ENCODE results near the gene MYH13.
A peak's percentile ranks its signal among the peaks of the same experiment; 100 is the strongest.
"Not testable (repeated sequence)": the region's sequence is repeated elsewhere in the genome, so short reads cannot be mapped to it uniquely, and the experiment has no call there.

Gene MYH13

DNA sequence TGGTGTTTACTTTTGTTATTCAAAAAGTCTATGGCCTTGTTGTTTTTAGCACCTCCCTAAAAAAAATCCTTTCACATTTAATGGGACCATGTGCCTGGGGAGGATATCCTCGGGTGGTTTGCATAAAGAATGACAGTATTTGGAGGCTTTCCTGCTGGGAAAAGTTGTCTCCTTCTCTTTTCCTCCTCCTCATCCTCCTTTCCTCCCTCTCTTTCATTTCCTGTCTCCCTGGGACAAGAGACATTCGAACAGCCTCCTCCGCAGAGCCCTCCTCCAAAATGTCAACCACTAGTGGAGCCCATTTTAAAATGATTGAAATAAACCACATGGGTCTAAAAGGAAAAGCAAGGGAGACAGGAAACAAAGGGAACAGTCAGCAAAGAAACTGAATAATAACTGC lies 67.4 kb downstream of the MYH13 start:
- DNase-seq: no peak

DNA sequence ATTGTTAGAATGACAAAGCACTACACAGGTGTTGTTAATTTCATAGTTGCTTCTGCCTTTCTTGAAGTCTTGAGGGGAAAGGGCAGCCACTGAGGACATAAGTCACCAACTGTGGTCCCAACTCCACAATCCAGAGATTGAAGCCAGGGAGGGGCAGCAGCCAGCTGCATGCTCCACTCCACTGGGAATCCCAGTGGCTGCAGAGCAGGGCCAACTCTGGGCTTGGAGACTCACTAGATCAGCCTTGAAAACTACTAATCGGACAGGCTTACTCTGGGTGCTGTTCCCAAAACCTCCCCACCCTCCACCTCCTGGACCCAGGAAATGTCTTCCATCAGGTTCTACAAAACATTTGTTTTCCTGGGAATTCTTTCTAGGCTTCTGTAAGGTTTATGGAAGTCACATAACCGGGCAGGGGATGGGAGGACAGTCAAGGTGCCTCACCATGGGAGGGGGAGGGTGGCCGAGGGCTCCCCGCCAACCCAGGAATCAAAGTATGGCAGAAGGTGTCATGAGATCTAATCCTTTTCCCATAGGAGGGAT lies 68.0 kb downstream of the MYH13 start:
- DNase-seq: no peak

DNA sequence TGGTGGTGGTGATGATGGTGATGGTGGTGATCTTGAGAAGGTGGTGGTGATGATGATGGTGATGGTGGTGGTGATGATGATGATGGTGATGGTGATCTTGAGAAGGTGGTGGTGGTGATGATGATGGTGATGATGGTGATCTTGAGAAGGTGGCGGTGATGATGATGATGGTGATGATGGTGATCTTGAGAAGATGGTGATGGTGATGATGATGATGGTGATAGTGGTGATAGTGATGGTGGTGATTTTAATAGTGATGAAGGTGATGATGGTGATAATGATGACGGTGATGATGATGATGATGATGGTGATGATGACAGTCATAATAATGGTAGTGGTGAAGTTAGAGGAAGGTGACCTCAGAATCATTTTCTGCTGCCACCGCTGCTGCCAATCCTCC lies 75.1 kb downstream of the MYH13 start:
- DNase-seq: no peak

DNA sequence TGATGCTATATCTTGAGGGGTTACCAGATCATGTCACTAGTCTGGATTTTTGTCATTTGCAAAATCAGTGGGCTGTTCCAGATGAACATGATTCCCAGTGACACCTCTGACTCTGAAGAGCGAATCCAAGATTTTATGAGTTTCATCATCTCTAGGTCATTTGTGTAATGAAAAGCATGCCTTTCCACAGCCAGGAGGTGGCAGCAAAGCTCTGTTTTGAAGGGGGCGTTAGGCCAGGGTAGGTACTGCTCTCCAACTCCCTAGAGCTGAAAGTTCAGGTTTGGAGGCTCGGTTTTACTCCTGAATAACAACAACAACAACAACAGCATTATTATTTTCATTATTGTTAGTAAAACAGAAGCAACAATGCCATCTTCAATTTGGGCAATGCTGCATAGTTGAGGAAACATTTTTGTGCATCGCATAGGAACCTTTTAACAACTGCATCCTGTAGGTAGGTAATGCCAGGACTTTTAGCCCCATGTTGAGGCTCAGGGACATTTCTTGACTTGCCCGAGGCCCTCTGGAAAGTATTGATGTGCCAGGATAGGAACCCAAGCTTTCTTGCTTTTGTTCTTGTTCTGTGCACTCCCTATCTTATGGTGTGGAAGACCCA lies 77.0 kb downstream of the MYH13 start:
- DNase-seq: peak in 31 of 58 donors; percentile 2 to 50 (median 18)

DNA sequence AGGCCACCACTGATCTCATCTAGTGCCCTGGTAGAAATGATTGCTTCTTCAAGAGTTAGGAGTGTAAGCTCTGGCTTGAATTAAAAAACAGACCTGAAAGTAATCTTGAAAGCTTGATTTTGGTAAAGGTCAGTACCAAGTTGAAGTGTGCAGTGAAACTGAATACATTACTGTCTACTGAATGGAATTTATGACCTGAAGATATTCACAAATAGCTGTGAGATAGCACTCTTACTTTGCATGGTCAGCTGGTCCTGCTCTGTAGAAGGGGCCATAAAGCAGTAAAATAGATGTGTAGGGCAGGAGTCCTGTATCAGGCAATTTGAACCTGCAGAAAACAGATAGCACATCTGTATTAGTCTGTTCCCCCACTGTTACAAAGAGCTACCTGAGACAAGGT lies 78.6 kb downstream of the MYH13 start:
- no peak for DNase-seq

DNA sequence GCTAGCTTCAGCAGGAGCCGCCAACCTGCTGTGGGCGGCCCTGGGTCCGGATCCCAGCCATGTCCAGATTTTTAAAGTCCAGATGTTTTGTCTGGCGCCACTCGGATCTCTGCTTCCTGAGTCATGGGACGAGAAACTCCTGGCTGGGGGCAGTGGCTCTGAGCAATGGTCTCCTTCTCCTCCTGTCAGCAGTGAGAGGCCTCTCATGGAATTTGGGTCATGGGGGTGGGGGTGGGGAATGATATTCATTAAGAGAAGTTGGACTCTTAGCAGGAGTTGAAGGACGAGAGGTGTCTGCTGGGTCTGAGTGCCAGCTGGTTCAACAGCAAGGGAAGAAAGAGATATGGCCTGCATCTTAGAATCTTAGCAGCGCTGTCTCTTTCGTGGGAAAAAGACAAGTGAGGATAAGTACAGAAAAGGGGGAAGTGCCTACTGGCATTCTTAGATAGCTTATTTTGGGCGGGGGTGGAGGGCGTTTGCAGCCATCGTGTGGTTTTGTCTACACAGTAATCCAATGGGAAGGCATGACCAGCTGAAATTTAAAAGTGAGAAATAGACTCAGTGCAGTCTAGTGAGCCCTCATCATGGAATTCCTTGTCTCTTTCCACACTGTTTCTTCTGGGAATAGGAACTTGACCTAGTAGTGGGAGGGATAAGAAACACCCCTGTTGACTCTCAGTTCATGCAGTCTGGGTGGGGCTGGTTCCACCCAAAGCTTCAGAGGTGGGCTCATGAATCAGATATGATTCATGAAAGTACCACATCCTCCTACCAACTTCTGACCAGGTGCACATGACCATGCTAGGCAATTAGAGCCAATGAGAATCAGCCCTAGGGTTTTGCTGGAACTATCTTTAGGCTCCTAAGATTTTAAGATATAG lies 80.5 kb downstream of the MYH13 start:
- no peak for DNase-seq

DNA sequence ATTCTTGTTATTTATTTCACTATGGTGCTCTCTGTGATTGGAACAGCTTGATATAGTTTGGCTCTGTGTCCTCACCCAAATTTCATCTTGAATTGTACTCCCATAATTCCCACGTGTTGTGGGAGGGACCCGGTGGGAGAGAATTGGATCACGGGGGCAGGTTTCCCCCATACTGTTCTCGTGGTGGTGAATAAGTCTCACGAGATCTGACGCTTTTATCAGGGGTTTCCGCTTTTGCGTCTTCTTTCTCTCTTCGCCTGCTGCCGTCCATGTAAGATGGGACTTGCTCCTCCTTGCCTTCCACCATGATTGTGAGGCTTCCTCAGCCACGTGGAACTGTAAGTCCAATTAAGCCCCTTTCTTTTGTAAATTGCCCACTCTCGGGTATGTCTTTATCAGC lies 81.2 kb downstream of the MYH13 start:
- DNase-seq: not testable (repeated sequence)

DNA sequence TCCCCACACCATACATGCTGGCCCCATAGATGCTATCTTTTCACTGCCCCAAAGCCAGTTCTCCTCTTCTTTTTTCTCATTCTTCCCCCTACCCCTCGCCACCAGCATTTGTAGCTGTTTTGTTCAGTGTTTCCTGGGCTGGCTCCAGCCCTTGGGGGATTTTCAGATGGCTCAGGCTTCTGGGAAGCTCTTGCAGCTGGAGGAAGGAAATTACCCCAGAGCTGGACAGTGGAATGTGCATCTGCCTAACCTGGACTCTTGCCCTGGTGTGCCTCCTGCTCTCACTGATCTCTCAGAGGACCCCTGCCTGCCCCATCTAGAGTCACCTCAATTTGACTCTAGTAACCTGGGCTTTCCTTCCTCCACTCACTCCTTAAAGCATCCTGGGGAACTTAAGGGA lies 82.8 kb downstream of the MYH13 start:
- no peak for DNase-seq

DNA sequence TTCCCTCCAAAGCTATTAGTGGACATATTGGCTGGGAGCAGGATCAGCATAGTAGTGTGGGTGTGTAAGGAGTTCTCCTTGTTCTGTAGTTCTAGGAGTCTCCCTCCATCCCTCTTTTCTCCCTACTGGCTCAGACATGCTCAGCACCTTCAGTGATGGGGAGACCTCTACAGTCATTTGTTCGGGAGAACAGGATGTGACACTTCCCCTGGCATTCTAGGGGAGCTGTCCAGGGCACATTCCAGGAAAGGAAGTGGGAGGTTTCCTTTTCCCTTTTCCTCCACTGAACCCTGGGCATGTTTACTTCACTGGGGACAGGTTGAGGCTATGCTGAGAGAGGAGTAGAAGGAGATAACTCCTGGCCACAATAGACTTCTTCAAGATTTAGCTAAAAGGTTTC lies 86.5 kb downstream of the MYH13 start:
- DNase-seq: no peak

DNA sequence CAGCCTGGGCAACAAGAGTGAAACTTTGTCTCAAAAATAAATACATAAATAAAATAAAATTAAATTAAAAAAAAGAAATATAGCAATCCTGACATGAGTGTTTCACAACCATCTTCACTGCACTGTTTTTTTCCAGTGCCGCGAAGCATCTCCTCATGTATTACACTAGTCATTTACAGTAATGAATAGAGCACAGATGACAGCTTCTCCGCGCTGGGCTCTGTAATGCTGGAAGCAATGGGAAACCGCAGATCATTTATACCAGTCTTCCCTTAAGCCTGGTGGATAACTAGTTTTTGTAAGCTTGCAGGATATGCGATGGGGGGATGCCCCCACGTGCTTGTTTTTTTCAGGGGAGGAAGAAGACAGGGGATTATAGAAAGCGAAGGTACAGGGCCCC lies 86.9 kb downstream of the MYH13 start:
- no peak for DNase-seq

DNA sequence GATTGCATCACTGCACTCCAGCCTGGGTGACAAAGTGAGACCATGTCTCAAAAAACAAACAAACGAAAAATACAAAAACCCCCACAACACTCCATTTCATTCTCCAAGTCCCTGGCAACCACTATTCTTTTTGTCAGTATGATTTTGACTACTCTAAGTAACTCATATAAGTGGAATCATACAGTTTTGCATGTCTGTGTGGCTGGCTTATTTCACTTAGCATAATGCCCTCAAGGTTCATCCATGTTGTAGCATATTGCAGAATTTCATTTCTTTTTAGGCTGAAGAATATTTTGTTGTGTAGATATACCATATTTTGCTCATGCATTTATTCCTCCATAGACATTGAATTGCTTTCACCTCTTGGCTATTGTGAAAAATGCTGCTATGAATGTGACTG lies 92.7 kb downstream of the MYH13 start:
- DNase-seq: no peak

DNA sequence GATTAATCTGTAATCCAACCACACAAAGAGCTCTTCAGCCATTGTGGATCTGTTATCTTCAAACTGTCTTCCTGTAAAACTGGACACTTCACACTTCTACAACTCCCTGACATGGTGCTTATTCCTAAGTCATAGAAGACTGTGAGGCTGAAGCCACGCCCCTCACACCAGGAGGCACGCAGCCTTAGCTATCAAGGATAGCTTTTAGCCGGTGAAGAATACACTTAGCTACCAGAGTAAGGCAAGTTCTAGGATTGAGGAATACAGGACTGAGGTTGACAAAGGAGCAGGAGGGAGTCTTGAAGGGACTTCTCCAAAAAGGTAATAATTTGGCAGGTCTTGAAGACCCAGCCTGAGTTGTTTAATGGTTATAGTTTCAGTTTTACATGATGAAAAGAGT lies 94.6 kb downstream of the MYH13 start:
- DNase-seq: no peak

DNA sequence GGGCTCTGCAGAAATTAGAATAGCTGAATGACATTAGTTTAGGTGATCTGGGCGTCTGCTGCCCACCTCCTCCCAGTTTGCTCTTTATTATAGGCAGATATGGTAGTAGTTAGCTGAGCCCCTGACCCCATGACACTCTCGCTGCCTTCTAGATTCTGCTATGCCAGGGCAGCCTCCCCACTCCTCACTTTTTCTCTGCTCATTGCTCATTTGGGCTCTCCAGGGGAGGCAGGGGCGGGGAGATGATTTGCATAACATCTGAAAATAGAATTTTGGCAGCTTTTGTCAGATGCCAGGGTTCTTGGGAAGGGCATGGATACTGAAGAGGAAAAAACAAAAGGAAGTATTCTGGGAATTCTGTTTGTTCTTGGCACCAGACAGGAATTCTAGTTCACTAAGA lies 96.4 kb downstream of the MYH13 start:
- DNase-seq: no peak

DNA sequence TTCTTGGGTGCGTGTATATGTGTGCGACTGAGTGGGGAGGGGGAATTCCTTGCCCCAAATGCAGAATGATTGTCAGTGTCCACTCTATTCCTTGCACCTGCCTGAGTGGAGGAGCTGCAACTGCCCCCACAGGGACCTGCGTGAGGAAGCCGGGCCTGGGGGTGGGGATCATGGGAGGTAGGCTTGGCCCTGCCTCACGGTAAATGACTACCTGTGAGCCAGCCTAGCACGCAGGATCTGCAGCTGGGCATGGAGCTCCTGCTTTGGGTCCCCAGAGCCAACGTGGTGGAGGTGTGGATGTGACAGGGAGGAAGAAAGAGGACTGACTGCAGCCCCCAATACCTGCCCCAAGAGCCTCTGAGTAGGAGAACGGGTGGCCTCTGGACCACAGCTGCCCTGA lies 97.4 kb downstream of the MYH13 start:
- DNase-seq: no peak

DNA sequence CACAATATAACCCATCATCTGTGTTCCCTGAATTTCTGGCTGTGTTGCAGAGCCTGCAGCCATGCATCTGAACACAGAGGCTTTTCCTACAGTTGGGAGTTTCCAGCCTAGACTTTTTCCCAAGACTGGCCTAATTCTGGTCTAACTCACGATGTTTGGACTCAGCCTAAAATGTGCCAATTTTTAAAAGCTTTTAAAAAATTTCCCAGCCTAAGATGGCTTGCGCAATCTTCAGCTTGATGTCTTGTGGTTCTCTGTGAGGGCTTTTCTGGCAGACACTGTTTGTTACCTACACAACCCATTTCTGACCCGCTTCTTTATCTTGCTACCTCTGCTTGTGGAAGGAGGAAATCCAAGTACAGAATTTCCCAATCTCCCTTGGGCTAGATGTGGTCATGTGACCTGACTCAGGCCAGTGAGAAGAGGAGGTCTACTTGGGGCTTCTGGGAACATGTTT lies 101.7 kb downstream of the MYH13 start:
- DNase-seq: no peak

DNA sequence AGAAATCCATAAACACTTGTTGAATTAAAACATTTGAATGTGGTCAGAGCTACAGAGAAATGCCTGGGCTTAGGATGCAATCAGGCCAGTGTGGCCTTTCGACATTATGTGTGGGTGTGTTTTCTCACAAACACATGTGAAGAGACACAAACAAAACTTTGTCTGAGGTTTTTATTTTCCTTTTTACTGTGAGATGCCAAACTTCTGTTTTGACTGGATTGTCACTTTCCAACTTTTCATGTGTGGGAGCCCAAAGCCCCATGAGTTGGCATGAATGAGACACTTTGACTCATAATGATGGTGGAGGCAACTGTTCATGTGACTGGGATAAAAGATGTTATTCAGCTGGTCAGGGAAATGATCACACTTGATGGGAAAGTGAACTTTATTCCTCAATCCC lies 102.5 kb downstream of the MYH13 start:
- no peak for DNase-seq

DNA sequence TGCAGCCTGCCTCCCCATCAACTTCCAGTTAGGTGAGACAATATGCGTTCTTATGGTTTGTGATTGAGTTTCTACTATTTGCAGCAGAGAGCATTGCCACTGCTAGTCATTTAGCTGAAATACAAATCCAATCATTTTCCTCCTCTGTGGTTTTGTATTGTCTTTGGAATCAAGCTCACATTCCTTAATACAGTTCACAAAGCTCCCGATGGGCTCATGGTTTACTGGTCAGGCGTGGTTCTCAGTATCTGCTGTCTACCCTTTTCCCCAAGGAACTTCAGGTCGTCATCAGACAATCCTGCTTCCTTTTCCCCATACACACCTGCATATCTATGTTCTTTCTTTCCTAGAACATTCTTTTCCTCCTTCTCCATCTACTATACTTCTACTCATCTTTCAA lies 104.8 kb downstream of the MYH13 start:
- no peak for DNase-seq

DNA sequence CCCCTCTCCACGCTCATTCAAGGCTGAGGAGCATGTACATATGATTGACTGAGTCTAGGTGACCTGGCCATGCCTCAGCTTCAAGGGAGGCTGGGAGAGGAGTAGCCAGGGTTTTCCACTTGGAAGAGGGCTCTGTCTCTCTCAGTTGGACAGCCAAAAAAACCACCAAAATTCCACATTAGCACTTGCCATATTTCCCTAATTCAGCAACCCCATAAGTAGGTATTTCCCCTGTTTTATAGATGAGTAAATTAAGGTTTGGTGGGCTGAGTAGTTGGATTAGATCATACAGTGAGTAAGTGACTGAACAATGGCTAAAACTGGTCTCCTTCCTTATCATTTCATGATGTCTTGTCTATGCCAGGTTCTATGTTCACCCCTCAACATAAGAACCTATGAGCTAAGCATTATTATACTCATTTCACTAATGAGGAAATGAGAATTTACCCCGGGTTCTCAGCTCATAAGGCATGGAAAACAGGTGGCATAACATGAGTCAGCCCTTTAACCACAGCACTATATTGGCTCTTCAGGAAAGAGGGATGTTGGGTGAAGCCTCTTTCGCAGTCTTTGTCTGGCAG lies 106.4 kb downstream of the MYH13 start:
- no peak for DNase-seq

DNA sequence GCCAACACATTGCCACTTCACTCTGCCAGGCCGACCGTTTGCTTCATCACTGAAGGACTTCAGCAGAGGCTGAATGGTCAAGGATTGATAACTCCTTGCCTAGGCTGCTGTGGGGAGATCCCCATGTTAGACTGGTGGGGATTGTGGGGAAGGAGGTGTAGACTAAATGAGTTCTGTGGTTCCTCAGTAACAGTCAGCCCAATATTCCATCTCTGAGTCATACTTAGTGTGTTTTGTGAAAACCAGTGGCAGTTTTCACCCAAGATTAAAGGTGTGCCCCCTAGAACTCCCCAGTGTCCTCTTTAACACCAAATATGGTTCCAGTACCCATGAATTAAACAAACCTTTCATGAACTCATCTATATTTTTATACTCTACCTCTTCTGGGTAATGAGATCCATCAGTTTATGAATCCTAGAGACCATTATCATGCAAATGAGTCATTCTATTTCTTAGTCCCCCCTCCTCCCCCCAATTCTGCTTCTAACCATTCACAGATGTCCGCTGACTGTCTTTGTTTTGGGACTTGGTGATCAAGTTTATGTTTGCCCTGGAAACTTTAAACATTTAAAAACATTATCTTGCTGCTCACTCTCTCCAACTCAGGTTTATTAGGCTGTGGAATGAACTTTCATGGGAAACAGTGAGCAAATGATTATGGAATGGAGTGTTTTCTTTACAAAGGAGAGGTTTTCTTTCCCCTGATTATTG lies 107.6 kb downstream of the MYH13 start:
- no peak for DNase-seq

DNA sequence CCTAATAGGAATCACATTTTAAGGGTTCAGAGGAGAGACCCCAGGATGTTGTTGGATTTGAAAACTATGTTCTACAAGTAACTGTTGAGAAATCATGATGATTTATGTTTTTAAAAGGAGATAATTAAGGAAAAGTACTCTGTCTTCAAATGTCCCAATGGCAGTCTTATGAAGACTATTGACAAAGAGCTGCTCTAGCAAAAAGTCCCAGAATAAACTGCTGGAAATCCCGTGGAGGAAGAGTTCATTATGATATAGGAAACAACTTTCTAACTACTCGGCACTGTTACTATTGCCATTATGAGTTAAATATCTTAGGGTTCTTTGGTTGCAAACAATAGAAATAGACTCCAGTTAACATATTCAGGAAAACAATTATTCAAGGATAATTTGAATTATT lies 108.8 kb downstream of the MYH13 start:
- no peak for DNase-seq

DNA sequence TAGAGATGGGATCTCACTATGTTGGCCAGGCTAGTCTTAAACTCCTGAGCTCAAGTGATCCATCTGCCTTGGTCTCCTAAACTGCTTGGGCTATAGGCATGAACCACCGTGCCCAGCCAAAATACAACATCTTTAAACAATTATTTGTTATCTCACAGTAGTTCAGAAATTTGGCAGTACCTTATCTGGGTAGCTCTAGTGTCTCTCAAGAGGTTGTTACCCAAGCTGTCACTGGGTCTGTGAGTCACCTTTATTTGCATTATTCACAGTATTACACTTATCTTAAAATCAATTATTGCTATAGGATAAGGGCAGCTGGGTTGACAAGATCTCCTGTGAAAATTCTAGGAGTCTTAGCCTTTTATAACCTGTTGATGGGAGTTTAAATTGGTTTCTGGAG lies 110.4 kb downstream of the MYH13 start:
- DNase-seq: no peak

DNA sequence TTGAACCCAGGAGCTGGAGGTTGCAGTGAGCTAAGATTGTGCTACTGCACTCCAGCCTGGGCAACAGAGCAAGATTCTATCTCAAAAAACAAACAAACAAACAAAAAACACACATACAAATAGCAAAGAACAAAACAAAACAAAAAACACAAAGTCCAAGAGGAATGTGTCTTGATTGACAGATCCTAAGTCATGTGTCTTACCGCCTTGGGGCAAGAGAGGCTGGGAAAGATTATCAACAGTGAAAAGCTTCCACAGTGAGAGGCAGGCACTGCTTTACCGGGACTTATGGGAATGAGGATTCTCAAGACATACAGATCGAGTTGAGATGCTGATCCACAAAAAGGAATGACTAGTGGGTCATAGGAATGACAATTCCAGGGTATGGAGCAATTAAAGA lies 111.7 kb downstream of the MYH13 start:
- DNase-seq: no peak
